ENCODE data around the gene SPDYE3.
"Not testable (repeated sequence)": the region's sequence is repeated elsewhere in the genome, so short reads cannot be mapped to it uniquely, and the experiment has no call there.

Gene SPDYE3, protein sequence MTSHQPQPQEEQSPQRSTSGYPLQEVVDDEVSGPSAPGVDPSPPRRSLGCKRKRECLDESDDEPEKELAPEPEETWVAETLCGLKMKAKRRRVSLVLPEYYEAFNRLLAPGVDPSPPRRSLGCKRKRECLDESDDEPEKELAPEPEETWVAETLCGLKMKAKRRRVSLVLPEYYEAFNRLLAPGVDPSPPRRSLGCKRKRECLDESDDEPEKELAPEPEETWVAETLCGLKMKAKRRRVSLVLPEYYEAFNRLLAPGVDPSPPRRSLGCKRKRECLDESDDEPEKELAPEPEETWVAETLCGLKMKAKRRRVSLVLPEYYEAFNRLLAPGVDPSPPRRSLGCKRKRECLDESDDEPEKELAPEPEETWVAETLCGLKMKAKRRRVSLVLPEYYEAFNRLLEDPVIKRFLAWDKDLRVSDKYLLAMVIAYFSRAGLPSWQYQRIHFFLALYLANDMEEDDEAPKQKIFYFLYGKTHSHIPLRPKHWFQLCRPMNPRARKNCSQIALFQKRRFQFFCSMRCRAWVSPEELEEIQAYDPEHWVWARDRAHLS

DNA sequence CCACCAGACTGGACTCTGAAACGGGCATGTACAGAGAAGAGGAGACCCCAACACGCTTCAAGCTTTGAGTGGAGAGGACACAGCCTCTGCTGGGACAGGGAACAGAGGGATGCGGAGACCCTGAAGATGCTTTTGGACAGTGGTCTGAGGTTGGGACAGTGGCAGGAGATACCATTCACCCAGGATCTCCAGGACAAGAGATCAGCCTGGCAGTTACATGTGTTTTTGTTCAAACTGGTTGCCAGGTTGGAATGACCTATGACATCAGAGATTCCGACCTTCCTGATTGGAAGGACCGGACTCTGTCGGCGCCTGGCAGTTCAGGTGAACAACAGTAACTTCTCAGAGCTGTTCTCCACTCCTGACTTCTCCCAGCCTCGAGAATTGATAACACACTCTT lies at the start of gene SPDYE3:
Gene SPDYE3, plus strand, starts transcription at position 301 of the 400 bp plus-strand sequence. CDS start 184 bp downstream, outside the sequence.
- DNase-seq: not testable (repeated sequence)

DNA sequence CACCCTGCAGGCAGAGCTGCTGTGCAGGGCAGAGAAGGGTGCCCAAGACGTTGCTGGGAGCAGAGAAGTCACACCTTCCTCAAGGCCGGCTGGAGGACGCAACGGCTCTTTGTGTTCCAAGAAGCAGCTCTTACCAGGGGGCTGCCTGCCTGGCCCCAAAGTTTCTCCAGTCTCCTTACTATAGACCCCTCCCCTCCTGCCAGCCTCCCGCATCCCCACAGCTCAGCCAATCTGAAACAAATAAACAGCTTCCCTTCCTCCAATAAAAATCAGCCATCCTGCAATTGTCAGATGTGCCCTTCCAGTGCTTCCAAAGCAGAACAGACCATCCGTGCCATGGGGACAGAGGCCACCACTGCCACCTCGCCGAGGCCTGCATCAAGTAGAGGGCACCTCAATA lies 47.5 kb upstream of the SPDYE3 start:
- not testable (repeated sequence) for DNase-seq

DNA sequence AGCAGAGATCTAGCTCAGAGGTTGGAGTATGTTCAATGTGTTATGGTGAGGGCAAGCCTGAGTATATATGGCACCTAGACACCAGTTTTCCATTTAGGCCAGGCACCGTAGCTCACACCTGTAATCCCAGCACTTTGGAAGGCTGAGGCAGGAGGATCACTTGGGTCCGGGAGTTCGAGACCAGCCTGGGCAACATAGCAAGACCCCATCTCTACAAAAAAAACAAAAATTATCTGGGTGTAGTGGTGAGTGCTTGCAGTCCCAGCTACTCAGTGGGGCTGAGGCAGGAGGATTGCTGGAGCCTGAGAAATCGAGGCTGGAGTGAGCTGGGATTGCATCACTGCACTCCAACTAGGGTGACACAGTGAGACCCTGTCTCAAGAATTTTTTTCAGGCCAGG lies 44.6 kb upstream of the SPDYE3 start:
- DNase-seq: not testable (repeated sequence)

DNA sequence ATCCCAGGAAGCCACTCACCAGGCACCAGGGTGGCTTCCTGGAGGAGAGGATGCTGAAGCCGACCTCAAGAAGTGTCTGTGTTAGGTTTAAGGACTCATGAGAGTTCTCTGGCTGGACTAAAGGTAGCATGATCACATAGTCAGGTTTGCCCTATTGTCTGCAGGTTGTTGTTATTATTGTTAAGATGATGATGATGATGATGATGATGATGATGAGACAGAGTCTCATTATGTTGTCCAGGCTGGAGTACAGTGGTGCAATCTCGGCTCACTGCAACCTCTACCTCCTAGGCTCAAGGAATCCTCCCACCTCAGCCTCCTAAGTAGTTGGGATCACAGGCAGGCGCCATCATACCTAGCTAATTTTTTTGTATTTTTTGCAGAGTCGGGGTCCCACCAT lies 43.3 kb upstream of the SPDYE3 start:
- DNase-seq: not testable (repeated sequence)

DNA sequence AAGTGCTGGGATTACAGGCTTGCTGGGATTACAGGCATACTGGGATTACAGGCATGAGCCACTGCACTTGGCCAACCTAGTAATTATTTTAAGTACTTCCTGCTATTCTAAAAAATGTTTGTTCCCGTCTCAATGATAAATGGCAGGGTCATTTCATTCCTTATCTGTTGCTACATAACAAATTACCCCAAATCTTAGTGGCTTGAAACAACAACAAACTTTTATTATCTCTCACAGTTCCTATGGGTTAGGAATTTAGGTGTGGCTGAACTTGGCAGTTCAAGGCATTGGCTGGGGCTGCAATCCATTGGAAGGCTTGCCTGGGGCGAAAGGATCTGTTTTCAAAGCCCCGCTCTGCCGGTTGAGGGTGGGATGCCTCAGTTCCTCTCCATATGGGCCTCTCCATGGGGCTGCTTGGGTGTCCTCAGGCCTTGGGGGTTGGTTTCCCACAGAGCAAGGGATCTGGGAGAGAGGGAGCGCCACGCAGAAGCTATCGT lies 42.8 kb upstream of the SPDYE3 start:
- DNase-seq: not testable (repeated sequence)

DNA sequence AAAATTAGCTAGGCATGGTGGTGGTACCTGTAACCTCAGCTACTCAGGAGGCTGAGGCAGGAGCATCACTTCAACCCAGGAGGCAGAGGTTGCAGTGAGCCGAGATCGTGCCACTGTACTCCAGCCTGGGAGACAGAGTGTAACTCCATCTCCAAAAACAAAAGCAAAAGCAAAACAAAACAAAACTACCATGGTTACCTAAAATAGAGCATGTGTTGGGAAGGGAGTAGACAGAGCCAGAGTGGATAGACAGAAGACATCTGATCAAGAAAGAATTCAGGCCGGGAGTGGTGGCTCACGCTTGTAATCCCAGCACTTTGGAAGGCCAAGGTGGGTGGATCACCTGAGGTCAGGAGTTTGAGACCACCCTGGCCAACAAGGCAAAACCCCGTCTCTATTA lies 41.7 kb upstream of the SPDYE3 start:
- DNase-seq: not testable (repeated sequence)

DNA sequence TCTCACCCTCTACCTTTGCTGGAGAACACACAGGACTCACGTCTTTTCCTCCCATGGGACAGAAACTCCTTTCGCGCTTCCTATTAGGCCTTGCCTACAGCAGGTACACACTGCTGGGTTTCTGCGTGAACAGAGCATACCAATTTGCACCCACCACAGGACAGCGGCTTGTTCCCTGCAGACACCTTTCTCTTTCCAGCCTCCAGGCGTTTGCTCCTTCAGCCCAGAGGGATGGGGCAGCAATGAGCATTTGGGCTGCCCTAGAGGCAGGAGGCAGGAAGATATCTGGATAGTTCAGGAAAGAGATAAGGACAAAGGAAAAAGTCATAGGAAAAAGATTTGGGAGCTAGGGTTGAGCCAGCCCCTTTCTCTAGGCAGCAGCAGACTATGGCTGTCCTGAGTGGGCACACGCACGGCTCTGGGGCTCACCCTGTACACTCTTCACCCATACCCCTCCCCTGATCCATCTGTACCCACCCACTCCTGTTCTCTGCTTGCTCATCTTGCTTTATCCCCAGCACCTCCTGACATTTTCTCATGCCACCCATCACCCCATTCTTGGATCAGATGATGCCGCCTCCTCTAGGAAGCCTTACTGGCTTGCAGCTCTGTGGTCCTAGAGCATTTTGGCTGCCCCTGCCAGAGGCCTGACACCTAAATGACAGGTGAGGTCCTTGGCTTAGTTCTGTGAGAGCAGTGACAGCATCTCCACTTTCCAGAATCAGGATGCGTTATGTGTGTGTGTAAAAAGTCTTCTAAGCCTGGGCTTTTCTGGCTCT lies 40.7 kb upstream of the SPDYE3 start:
- DNase-seq: peak in 5 of 56 donors; percentile 1 to 43 (median 13)

DNA sequence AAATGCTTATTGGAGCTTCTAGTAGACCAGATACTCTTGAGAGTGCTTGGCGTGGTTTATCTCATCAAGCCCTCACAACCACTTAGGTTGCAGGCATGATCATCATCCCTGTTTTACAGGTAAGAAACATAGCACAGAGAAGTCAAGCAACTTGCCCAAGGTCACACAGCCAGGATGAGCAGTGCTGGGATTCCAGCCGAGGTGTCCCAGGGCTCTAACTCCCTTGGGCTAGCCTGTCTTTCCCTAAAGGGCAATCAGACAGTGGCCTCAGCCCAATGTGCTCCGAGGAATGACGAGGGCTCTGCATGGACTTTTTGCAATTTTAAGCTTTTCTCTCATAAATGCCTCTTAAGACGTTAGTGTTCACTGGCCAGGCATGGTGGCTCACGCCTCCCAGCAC lies 39.9 kb upstream of the SPDYE3 start:
- DNase-seq: no peak

DNA sequence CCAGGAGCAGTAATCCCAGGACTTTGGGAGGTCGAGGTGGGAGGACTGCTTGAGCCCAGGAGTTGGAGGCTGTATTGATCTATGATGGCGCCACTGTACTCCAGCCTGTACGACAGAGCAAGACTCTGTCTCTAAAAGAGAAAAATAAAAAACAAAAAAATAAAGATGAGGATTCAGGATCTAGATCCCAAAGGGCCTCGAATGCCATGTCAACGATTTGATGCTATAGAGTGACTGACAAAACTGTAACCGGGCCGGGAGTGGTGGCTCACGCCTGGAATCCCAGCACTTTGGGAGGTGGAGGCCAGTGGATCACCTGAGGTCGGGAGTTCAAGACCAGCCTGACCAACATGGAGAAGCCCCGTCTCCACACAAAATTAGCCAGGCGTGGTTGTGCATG lies 38.6 kb upstream of the SPDYE3 start:
- DNase-seq: not testable (repeated sequence)

DNA sequence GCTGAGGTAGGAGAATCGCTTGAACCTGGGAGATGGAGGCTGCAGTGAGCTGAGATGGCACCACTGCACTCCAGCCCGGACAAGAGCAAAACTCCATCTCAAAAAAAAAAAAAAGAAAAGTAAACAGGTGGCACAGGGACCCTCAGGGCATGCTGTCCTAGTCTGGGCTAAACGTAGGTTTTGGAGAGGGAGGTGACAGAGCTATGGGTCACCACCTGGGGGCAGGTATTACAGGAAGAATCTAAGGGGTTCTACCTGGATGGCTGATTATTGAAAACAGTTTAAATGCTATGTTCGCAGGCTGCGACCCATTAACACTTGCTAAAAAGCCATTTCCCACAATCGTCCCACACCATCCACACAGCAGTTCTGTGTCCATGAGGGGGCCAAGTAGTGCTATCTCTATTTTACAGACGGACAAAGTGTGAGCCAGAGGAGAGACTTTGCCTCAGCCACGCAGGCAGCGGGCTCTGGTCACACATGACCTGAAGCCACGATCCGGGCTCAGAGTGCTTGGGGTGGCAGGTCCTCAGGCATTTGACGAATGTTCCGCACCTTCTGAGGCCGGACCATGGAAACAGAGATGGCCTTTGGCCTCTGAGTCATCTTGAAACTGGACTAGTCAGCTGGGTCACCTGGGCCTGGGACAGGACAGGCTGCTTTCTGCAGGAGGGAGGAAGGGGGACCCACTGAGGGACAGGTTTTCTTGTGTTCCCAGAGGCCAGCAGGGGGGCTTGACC lies 38.0 kb upstream of the SPDYE3 start:
- DNase-seq: peak in 8 of 56 donors; percentile 9 to 47 (median 26)

DNA sequence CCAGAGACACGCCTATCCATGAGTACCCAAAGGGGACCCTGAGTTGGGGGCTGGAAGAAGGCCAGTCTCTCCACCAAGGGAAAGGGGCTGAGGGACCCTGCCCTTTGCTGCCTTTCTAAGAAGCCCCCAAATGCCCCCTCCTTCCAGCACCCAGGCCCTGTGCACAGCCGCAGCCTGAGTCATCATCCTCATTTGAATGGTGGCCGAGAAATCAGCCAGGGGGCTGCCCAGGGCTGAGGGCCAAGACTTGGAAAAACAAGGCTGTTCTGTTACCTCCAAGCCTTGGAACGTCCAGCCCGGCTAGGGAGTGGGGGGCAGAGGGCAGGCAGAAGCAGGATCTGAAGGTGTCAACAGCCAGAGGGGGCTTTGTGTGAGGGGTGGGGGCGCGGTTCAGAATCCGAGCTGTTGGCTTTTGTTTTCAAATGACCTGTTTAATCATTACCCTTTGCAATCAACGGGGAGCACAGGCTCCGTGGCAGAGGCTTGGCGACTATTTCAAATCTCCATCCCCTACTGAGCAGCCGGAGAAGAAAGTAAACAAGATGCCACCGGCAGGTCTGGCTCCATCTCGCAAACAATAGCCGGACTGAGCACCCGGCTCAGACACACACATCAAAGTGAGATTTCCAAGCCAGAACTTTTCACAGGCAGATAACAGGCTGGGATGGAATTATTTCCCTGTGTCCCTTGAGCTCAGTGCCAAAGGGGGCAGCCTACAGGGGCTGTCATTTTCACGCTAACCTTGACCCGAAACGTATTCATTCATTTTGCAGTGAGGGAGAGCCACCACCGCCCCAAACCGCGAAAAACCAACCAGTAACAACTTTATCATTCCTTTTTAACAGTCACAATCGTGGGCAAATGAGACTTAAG lies 37.2 kb upstream of the SPDYE3 start:
- DNase-seq: peak in 47 of 56 donors; percentile 2 to 67 (median 19)

DNA sequence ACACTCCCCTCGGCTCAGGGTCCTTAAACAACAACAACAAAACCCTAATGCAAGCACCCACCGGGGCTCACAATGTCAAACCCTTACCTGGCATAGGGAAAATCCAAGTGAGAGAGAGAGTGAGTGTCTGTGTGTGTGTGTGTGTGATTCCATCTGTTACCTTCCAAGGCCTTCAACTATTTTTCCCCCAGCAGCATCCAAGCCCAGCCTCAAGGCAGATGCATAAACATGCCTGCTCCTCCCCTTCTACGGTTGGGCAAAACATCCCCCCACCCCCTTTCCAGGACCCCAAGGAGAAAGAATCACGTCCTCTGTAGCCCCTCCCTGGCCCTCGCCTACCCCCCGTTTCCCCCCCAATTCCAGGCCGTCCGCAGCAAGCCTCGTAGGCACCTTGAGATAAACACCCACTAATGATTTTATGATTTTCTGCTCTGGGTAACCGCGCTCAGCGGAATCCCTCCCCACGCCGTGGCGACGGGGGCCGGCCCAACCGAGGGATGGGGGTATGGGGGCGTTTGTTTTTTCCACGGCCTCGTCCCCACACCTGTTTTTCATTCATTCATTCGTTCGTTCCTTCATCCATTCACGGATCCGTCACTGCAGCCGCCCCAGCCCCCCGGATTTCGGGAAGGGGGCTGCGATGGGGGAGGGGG lies 36.4 kb upstream of the SPDYE3 start:
- peak in 31 of 56 donors; percentile 4 to 49 (median 21) for DNase-seq

DNA sequence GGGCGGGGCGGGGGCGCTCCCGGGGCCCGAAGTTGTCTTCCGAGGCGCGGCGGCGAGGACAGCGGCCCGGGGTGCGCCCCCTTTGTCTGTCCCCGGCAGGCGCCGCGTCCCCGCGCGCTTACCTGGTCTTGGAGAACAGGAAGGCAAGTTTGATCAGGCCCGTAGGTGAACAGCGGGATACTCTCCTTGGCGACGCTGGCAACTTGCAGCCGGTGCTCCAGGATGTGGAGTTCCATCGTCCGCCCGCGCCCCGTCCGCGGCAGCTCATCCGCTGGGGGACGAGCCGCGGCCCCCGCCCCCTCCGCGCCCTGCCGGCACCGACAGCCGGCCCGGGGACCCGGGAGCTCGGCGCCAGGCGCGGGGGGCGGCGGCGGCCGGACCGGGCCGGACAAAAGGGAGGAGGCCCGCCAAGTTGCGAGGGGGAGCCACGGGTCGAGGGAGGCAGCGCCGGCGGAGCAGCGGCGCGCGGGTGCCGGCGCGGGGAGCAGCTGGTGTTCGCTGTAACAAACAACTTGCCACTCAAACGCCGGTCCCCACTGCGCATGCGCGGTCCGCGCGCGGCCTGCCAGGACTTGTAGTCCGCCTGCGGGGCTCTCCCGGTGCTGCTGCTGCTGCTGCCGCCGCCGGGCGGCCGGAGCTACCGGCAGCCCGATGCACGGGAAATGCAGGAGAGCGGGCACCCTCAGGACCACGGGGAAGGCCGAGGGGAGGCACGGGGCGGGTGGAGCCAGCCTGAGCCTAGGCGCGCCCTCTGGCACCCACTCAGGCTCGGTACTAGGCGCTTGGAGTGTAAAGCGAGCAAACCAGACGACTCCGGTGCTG lies 35.6 kb upstream of the SPDYE3 start:
- DNase-seq: peak; percentile 77 to 100 (median 96)

DNA sequence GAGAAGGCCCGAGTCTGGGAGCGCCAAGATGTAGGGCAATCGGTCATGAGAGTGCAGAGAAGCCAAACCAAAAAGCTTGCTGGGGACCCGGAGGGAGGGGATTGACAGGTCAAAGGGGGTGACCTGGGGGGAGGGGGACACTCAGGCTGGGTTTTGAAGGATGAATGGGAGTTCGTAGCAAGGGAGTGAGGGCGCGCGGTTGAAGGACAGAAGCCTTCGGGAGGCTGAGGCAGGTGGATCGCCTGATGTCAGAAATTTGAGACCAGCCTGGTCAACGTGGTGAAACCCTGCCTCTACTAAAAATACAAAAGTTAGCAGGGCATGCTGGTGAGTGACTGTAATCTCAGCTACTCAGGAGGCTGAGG lies 35.0 kb upstream of the SPDYE3 start:
- DNase-seq: peak in 3 of 56 donors; percentile 21 to 29 (median 24)

DNA sequence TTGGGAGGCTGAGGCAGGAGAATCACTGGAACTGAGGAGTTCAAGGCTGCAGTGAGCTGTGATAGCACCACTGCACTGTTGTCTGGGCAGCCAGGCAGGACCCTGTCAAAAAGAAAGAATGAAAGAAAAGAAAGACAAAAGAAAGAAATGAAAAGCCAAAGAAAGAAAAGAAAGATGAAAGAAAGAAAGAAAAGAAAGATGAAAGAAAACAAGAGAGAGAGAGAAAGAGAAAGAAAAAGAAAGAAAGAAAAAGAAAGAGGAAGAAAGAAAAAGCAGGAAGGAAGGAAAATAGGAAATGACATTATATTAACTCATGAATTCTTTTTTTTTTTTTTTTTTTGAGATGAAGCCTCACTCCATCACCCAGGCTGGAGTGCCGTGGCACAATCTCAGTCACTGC lies 32.4 kb upstream of the SPDYE3 start:
- no peak for DNase-seq

DNA sequence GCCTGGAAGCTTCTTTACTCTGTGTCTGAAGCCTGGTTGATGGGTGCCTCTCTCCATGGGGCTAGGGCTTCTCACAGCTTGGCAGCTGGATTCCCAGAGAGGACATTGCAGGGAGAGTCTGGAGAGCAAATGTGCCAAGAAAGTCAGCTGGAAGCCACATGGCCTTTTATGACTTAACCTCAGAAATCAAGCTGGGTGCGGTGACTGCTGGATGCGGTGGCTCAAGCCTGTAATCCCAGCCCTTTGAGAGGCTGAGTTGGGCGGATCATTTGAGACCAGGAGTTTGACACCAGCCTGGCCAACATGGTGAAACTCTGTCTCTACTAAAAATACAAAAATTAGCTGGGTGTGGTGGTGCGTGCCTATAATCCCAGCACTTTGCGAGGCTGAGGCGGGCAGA lies 31.4 kb upstream of the SPDYE3 start:
- not testable (repeated sequence) for DNase-seq

DNA sequence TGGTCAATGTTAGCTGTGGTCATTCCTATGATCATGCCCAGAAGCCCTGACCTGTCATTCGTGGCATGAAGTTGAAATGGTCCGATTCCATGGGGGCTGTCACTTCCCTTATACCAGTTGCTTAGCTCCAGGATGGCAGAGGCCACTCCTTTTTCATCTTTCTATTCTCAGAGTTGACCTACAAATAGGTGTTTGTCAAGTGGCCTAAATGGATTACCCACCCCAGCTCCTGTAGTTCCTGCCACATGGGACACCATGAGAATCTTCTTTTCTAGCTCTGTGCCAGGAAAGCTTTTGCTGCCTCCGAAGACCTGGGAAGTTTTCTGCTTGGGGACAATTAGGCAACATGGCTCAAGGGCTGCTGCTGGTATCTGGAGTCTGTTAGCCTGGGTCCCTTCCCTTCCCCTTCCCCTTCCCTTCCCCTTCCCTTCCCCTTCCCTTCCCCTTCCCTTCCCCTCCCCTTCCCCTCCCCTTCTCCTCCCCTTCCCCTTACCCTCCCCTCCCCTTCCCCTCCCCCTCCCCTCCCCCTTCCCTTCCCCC lies 25.4 kb upstream of the SPDYE3 start:
- not testable (repeated sequence) for DNase-seq

DNA sequence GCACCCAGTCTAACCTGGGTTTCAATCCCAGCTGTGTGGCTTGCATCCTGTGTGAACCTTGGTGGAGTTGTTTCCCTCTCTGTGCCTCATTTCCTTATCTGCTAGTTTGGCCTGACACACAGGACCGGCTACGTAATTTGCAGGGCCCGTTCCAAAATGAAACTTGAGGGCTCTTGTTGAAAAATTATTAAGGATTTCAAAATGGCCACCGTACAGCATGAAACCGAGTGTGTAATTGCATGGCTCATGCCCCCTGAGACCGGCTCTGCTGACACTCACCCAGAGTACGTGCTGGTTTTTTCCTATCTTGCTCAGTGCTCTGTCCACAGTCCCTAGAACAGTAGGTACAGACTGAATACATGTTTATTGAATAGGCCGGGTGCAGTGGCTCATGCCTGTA lies 24.4 kb upstream of the SPDYE3 start:
- not testable (repeated sequence) for DNase-seq

Measured in nucleus accumbens (tissue), 56 donors.